Left ventricle myocardium inferior (tissue), 1 donor: ENCODE data around the gene GJB4. TPM values are rescaled to one million over a fixed set of nuclear protein-coding genes. Genes with fewer than 3 reads are reported as not detected.

Source experiments
- DNase-seq: peaks from one replicate; pipeline ENCODE4 v3.0.0-alpha.2; 2020
- H3K27ac ChIP-seq: fragments of 200-600 bp; replicated peaks from 2 replicates; pipeline ENCODE4 v1.8.0; 2021
- H3K27me3 ChIP-seq: fragments of 200-600 bp; 2 replicates; pipeline ENCODE4 v1.8.0; 2021; ENCODE audit warnings: low read depth
- H3K36me3 ChIP-seq: fragments of 200-600 bp; 2 replicates; pipeline ENCODE4 v1.8.0; 2021
- H3K4me1 ChIP-seq: fragments of 200-600 bp; 2 replicates; pipeline ENCODE4 v1.8.0; 2021
- H3K4me3 ChIP-seq: fragments of 200-600 bp; 2 replicates; pipeline ENCODE4 v1.8.0; 2021; ENCODE audit warnings: mild to moderate bottlenecking, moderate library complexity
- H3K9me3 ChIP-seq: fragments of 200-600 bp; replicated peaks from 2 replicates; pipeline ENCODE4 v1.8.0; 2021
- intact Hi-C: fragments of 100-400 bp; cut with micrococcal nuclease; formaldehyde crosslinking; loops from one replicate; pipeline ENCODE4 v1.11.0; 2022
- total RNA-seq: library from RNA; stranded (reverse); fragmentation: NEBNext Ultra II Directional; extraction: Animal tissue kit (Norgen Biotek cat#: 25700); gene quantifications from one replicate; pipeline ENCODE4 v1.2.1, GENCODE V29; 2021
- TF ChIP-seq, protein P1 (sequence below): fragments of 200-600 bp; IDR thresholded peaks from 2 replicates; pipeline ENCODE4 v1.8.0; 2021; ENCODE audit warnings: antibody characterized with exemption, mild to moderate bottlenecking, borderline replicate concordance
- donor health status: DM: no; HTN: yes; CAD: no; lungs with severe emphysema.

GJB4 gene
- total RNA-seq, 1 donor from 2014 or later, result not detected

GRCh38 chr1:34746785-34747637 lies 12.5 kb upstream of the GJB4 start:
- Histone ChIP-seq H3K4me1 (no peaks in the 10 kb centered on the region), H3K36me3 (no peaks in the 10 kb centered on the region), H3K9me3 (no peaks in the 10 kb centered on the region), H3K27me3 (peaks cover 56% of the 10 kb centered on the region), H3K4me3 (no peak overlapping the region), H3K27ac (no peak overlapping the region)
- no peak for DNase-seq
- TF ChIP-seq, protein P1, sequence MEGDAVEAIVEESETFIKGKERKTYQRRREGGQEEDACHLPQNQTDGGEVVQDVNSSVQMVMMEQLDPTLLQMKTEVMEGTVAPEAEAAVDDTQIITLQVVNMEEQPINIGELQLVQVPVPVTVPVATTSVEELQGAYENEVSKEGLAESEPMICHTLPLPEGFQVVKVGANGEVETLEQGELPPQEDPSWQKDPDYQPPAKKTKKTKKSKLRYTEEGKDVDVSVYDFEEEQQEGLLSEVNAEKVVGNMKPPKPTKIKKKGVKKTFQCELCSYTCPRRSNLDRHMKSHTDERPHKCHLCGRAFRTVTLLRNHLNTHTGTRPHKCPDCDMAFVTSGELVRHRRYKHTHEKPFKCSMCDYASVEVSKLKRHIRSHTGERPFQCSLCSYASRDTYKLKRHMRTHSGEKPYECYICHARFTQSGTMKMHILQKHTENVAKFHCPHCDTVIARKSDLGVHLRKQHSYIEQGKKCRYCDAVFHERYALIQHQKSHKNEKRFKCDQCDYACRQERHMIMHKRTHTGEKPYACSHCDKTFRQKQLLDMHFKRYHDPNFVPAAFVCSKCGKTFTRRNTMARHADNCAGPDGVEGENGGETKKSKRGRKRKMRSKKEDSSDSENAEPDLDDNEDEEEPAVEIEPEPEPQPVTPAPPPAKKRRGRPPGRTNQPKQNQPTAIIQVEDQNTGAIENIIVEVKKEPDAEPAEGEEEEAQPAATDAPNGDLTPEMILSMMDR, result no peak
- intact Hi-C loops, result no loop called here

GRCh38 chr1:34747638-34747941 lies 11.9 kb upstream of the GJB4 start:
- Histone ChIP-seq H3K36me3 (no peaks in the 10 kb centered on the region), H3K27ac (no peak overlapping the region), H3K4me3 (no peak overlapping the region), H3K27me3 (peaks cover 55% of the 10 kb centered on the region), H3K9me3 (no peaks in the 10 kb centered on the region), H3K4me1 (no peaks in the 10 kb centered on the region)
- TF ChIP-seq, protein P1, result no peak
- intact Hi-C loops, result no loop called here
- DNase-seq, result no peak

- intact Hi-C loops, result no loop called here
- Histone ChIP-seq H3K36me3 (no peaks in the 10 kb centered on the region), H3K27ac (no peak overlapping the region), H3K9me3 (no peaks in the 10 kb centered on the region), H3K27me3 (peaks cover 64% of the 10 kb centered on the region), H3K4me3 (no peak overlapping the region), H3K4me1 (no peaks in the 10 kb centered on the region)
- no peak for DNase-seq
- TF ChIP-seq, protein P1, result no peak
Observed at GRCh38 chr1:34749992-34750391, 9.5 kb upstream of the GJB4 start.

DNA sequence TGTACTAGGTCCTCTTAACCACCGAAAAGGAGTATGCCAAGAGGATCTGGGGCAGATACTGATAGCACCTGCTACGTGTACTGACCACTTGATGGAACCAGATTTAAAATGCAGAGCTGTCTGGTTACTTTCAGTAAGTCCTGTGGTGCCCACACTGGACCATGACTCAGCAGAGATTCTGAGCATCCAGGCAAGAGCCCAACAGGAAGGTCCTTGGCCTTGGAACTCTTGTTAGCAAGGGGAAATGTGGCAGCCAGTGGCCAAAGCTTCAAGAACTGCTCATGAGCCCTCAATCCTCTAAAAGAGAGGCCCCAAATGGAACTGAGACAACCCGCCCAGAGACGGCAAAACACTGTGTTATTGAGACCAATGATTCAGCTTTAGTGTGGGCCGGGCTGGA lies 8.9 kb upstream of the GJB4 start:
- peaks cover 64% of the 10 kb centered on the region for H3K27me3 ChIP-seq
- no peak overlapping the region for H3K4me3 ChIP-seq
- H3K27ac ChIP-seq, result no peak overlapping the region
- intact Hi-C loops, result no loop called here
- no peak for DNase-seq
- H3K36me3 ChIP-seq, result no peaks in the 10 kb centered on the region
- TF ChIP-seq, protein P1, result no peak
- H3K9me3 ChIP-seq, result no peaks in the 10 kb centered on the region
- H3K4me1 ChIP-seq, result no peaks in the 10 kb centered on the region

DNA sequence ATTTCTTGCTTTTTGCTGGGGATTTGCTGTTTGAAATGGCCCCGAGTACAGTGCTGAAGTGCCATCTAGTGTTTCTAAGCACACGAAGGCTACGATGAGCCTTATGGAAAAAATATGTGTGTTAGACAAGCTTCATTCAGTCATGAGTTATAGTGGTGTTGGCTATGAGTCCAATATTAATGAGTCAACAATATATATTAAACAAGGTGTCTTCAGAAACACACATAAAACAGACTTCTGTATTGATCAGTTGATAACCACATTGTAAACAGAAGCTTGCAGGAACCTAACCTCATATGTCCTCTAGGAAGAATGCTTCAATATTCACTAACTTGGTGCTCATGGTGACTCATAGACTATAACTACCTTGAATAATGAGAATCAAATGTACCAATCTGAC lies 6.4 kb upstream of the GJB4 start:
- Histone ChIP-seq H3K27ac (no peak overlapping the region), H3K27me3 (peaks cover 62% of the 10 kb centered on the region), H3K4me1 (no peaks in the 10 kb centered on the region), H3K36me3 (no peaks in the 10 kb centered on the region), H3K9me3 (no peaks in the 10 kb centered on the region), H3K4me3 (no peak overlapping the region)
- no peak for DNase-seq
- intact Hi-C loops, result no loop called here
- TF ChIP-seq, protein P1, result no peak
